ENCODE measurements around the gene ANKRD37.

ANKRD37 gene

GRCh38 chr4:185381288-185382196, 15.1 kb upstream of the ANKRD37 start:
- DNase-seq = no peak

- DNase-seq = no peak
Measured at GRCh38 chr4:185382754-185383153, 13.9 kb upstream of the ANKRD37 start.

- no peak for DNase-seq
Measured at GRCh38 chr4:185383451-185383850, 13.2 kb upstream of the ANKRD37 start.

DNA sequence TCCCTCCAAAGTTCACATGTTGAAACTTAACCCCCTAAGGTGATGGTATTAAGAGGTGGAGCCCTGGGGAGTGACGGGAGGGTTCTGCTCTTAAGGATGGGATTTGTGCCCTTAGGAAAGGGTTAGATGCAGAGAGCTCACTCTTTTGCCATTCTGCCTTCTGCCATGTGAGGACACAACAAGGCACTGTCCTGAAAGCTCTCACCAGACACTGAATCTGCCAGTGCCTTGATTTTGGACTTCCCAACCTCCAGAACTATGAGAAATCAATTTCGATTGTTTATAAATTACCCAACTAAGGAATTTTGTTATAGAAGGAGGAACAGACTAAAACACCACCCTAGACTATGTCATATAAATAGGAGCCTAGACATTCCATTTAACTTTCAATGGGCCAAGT, 12.6 kb upstream of the ANKRD37 start:
- no peak for DNase-seq

DNA sequence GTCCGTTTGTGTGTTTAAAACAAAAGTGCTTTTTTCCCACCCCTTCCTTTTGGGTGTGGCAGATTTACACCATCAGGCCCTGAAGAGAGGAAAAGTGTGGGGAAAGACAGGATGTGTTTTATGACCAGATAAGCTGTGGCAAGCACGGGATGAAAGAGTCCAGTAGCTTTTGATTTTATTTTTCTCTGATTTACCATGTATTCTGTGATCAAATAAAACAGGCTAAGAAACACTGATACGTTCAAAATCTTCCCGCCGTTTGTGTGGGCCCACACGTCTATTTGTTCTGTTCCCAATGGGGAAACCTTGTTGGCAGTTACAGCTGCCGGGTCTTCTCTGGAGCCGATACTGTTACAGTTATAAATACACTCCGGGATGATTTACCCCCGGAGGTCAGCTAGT, 11.7 kb upstream of the ANKRD37 start:
- DNase-seq = no peak

DNA sequence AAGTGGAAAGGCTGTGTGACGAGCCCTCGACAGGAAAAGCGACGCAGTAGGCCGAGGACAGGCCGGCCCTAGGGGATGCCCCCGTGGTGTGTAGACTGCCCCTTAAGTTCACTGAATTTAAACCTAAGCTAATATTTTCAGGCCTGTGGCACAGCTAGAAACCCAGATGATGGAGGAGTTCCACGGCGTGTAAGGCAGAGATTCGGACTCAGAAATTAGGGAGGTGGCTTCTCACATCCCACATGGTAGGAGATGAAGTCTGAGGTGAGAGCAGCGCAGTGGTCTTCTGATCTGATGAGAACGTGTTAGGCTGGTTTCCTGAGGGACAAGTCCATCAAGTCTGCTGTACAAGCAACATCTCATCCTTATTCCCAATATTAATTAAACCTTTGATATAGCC, 8.7 kb upstream of the ANKRD37 start:
- no peak for DNase-seq

GRCh38 chr4:185390941-185391340, 5.7 kb upstream of the ANKRD37 start:
- no peak for DNase-seq

- DNase-seq = no peak
Measured at GRCh38 chr4:185392156-185392555, 4.5 kb upstream of the ANKRD37 start.

- DNase-seq = no peak
Measured at GRCh38 chr4:185394568-185395237, 1.9 kb upstream of the ANKRD37 start.

DNA sequence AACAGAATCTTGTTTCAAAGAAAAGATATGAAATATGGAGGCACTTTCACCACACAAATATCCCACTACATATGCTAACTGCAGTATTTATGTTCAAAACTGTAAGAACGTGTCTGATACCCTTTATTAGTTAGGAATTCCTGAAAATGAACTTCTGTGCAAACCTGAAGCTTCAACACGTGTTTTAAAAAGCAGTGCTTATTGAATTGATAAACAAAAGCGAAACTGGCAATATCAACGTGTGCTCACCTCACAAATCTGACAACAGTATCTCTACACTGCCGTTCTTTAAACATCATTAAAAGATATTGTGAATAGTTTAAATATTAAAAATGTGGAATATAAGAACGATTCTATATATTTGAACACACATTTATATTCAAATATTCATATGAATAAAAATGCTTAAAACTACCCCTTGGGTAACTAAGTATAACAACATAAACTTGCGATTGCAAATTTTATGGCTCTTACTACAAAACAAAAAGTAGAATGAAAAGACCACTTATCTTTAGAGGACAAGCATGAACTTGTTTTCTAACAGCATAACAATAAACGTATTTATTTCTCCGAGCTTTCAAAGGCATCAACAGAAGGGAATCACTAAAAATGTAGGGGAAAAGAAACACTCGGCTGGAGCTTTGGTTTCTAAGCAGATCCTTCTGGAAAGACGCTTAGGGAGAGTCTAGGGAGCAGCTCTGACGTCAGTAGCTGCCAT, 1.2 kb upstream of the ANKRD37 start, which contains the start of gene LRP2BP:
LRP2BP (minus strand) TSS at position 687 of the 718 bp plus-strand sequence. CDS start 17,738 bp downstream, outside the sequence.
- no peak for DNase-seq

GRCh38 chr4:185395956-185396723, 501 bp upstream of the ANKRD37 start:
- DNase-seq = peak; percentile 98

- DNase-seq = no peak
Measured at GRCh38 chr4:185398618-185399017, 2.0 kb downstream of the ANKRD37 start.

GRCh38 chr4:185399466-185399865, 2.8 kb downstream of the ANKRD37 start:
- no peak for DNase-seq

- no peak for DNase-seq
Measured at GRCh38 chr4:185404031-185404430, 7.4 kb downstream of the ANKRD37 start.

DNA sequence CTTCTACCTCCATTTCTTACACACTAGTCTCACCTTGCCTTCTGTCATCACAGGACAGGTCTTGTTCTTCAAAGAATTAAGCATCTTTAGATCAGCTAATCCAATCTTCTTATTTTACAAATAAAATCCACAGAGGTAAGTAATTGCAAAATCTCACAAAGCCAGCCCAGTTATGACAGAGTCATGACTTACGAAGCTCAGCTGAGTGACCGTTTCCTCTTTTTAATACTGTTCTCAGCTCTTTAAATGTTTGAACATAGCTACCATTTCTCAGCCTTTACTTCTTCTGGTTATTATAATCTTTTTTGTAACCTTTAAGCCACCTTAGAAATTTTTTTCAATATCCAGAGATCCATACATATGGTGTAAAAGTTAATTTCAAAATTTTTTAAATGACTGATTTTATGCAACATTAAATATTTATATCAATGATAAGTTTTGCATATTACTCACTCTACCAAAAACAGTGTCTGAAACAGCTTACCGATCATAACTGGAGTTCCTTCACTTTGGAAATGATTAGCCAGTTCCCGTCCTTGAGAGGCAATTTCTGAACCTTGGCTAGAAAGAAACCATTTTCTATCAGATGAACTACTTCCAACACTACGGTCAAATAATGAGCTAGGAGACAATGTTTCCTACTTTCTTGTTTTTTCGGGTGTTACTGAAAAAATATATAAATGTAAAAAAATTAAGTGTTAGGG, 8.8 kb downstream of the ANKRD37 start:
- no peak for DNase-seq

DNA sequence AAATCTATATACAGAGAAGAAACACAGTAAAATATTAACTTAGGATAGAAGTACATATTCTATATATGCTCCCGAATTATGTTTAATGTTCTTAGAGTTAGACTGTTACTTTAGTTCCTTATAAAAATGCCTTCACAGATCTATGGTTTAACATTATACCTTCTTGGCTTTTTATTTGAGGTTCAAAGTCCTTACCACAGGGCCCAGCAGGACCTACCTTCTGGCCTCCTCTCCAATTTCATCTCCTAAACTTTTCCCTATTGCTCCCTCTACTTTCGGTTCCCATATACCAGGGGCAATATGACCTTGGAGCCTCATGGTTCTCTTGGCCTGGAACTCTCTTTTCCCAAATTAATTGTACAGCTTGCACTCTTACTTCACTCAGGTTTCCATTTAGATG, 11.8 kb downstream of the ANKRD37 start:
- DNase-seq = no peak

DNA sequence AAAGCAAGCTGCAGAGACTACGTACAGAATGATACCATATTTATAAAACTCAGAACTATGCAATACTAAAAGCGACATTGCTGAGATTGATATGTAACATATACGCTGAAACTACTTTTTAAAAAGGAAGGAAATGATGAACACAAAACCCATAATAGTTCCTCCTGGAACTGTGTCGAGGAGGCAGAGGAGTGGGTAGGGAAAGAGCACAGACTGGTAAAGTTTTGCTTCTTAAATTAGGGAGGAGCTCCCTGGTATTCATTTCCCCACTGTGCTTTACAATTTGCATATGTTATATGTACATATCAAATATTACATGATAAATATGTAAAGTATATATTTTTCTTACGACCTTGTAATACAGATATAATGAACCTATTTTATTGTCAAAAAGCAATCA, 15.2 kb downstream of the ANKRD37 start:
- DNase-seq = no peak

DNA sequence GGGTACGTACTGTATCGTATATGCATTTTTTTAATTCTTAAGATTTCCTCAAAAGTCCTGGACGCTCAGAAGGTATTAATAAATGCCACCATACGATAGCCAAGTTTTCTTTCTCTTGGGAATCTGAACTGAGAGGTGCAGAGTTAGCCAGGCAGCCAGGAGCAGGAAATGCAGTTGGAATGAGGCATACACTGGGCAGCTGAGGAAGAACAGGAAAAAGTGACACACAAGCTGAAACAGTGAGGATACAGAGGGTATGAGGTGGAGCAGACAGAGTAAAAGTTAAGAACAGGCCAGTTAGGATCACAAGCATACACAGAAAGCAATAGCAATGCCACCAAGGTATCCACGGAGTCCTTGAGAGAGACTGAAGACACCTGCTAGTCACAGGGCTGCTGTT, 15.8 kb downstream of the ANKRD37 start:
- no peak for DNase-seq

GRCh38 chr4:185416955-185417354, 20.3 kb downstream of the ANKRD37 start:
- DNase-seq = no peak

- DNase-seq = no peak
Measured at GRCh38 chr4:185421366-185422124, 24.9 kb downstream of the ANKRD37 start.

Data from activated T-cell treated with anti-CD3 and anti-CD28 coated beads, Interleukin-2, amount 50 U/mL, for 1 hour (primary cell).